ENCODE data around the gene MAML2.

DNA sequence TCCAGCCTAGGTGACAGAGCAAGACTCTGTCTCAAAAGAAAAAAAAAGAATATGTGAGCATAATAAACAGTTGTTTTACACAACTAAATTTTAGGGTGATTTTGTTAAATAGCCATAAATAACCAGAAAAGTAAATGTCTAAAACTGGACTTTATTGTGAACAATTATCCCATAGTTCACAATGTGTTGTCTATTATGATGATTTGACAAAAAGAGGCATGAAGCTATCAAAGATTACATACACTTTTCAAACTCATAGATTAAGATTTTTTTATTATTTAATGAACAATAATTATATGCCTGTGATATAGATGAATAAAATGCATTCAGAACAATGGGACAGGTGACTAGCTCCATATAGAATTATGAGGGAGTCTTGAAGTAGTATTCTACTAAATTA, 392.1 kb downstream of the MAML2 start:
- TF ChIP-seq TAF1 (IDR thresholded peaks at IDR 0.05; ENCODE audit: borderline replicate concordance, low read depth, low read length) = no peak
- TF ChIP-seq POLR2A (IDR thresholded peaks at IDR 0.05; ENCODE audit: low read depth, low read length) = no peak

All from GM12892 (cell line).